HepG2 (cell line): ENCODE results near the gene SNRNP25. TPM values are rescaled to one million over a fixed set of nuclear protein-coding genes. Genes with fewer than 3 reads are reported as not detected.

Source experiments
- ATAC-seq: fragments of 200-7000 bp; cut with Tn5 transposase; 3 replicates; pipeline ENCODE4 v1.9.1; 2020; ENCODE audit warnings: mild to moderate bottlenecking, moderate library complexity
- BruUV-seq: library from RNA; stranded (reverse); fragments of 400-500 nt; replicated peaks from 2 replicates; lab custom pipeline; 2021; lab: Mats Ljungman, UMichigan
- CTCF ChIA-PET: fragments of 300-600 bp; formaldehyde crosslinking; extraction: SDS; loops from one replicate; lab custom pipeline; 2021; ENCODE audit warnings: low total read pairs, inconsistent platforms, low intra/inter-chr PET ratio; lab: Yijun Ruan, JAX
- POLR2A ChIA-PET: fragments of 350-600 bp; sonication (Branson Sonifier 250); formaldehyde crosslinking; loops from one replicate; lab custom pipeline; 2020; ENCODE audit warnings: antibody characterized with exemption, inconsistent platforms; lab: Yijun Ruan, JAX
- DNase-seq: peaks from one replicate; pipeline ENCODE4 v3.0.0-alpha.2; 2015; ENCODE audit warnings: low spot score
- FAIRE-seq: peaks from 3 replicates; lab custom pipeline; 2011; peaks lifted over from hg19 to GRCh38; lab: Jason Lieb, UNC
- H2AFZ ChIP-seq: one replicate; pipeline ENCODE4 v1.6.1; 2011; ENCODE audit warnings: low read length, inconsistent platforms
- H3K27ac ChIP-seq: fragments of 300-600 bp; 3 replicates; pipeline ENCODE4 v1.8.0; 2011; ENCODE audit warnings: mixed run types, mild to moderate bottlenecking, mixed read lengths, low read length, inconsistent platforms; ENCODE audit not compliant: insufficient read depth; ENCODE audit errors: extremely low read length
- H3K27me3 ChIP-seq, 2 experiments: fragments of 200-600 bp in 1 of 2; 2 replicates in 1 of 2; 3 replicates in 1 of 2; pipeline versions ENCODE4 v1.6.0 to v1.8.0; 2011; ENCODE audit warnings: low read length in 2 of 2, mild to moderate bottlenecking in 2 of 2, moderate library complexity in 2 of 2, inconsistent platforms in 1 of 2; ENCODE audit not compliant: insufficient read depth in 2 of 2, control insufficient read depth in 1 of 2
- H3K36me3 ChIP-seq, 2 experiments: fragments of 200-600 bp in 1 of 2; replicated peaks in 1 of 2; 2 replicates in 1 of 2; 3 replicates in 1 of 2; pipeline versions ENCODE4 v1.5.1 to v1.8.0; 2011; ENCODE audit warnings: low read length in 2 of 2, inconsistent platforms in 1 of 2; ENCODE audit not compliant: insufficient read depth in 2 of 2, control insufficient read depth in 1 of 2
- H3K4me1 ChIP-seq: 2 replicates; pipeline ENCODE4 v1.5.1; 2012; ENCODE audit warnings: low read length, inconsistent platforms; ENCODE audit not compliant: insufficient read depth
- H3K4me2 ChIP-seq: 2 replicates; pipeline ENCODE4 v1.6.0; 2011; ENCODE audit warnings: low read depth, low read length, inconsistent platforms
- H3K4me3 ChIP-seq, 3 experiments: fragments of 200-600 bp in 1 of 3; sonication (generic), shearing (Covaris generic) in 1 of 3; replicated peaks in 1 of 3; 2 replicates each; pipeline ENCODE4 v1.5.1; 2011 to 2016; ENCODE audit warnings: low read length in 3 of 3, inconsistent platforms in 2 of 3, low read depth in 2 of 3, mild to moderate bottlenecking in 2 of 3, control low read depth in 1 of 3, mixed read lengths in 1 of 3; ENCODE audit not compliant: insufficient read depth in 1 of 3
- H3K79me2 ChIP-seq: one replicate; pipeline ENCODE4 v1.6.1; 2011; ENCODE audit warnings: low read length, inconsistent platforms; ENCODE audit not compliant: insufficient read depth
- H3K9ac ChIP-seq: 2 replicates; pipeline ENCODE4 v1.6.0; 2011; ENCODE audit warnings: mild to moderate bottlenecking, low read depth, low read length, inconsistent platforms; ENCODE audit not compliant: insufficient read depth
- H3K9me3 ChIP-seq: 2 replicates; pipeline ENCODE4 v1.5.1; 2012; ENCODE audit warnings: mild to moderate bottlenecking, low read length
- H4K20me1 ChIP-seq: 2 replicates; pipeline ENCODE4 v1.6.0; 2011; ENCODE audit warnings: inconsistent platforms, mild to moderate bottlenecking, low read length, moderate library complexity; ENCODE audit not compliant: insufficient read depth
- E2F2 ChIP-seq: sonication (generic); formaldehyde crosslinking; IDR thresholded peaks from 2 replicates; pipeline ENCODE4 v1.4.0; 2020; ENCODE audit warnings: missing genetic modification reagents, borderline replicate concordance
- FOXJ3 ChIP-seq: sonication (generic); formaldehyde crosslinking; IDR thresholded peaks from 2 replicates; pipeline ENCODE4 v1.4.0; 2020; ENCODE audit warnings: missing genetic modification reagents, mild to moderate bottlenecking, borderline replicate concordance
- MATR3 ChIP-seq: sonication (generic); formaldehyde crosslinking; IDR thresholded peaks from 2 replicates; pipeline ENCODE4 v1.4.0; 2020; ENCODE audit warnings: missing genetic modification reagents
- PHF21A ChIP-seq: sonication (generic); formaldehyde crosslinking; IDR thresholded peaks from 2 replicates; pipeline ENCODE4 v1.5.0; 2020; ENCODE audit warnings: mild to moderate bottlenecking, missing genetic modification reagents
- POGK ChIP-seq: sonication (generic); formaldehyde crosslinking; conservative IDR thresholded peaks from 2 replicates; pipeline ENCODE4 v1.8.0; 2022; ENCODE audit warnings: mild to moderate bottlenecking, moderate library complexity, missing genetic modification reagents
- POLR2A ChIP-seq, 2 experiments: IDR thresholded peaks; 2 replicates each; pipeline ENCODE4 v1.6.1; 2011; ENCODE audit warnings: low read depth in 2 of 2, low read length in 2 of 2, mild to moderate bottlenecking in 1 of 2, moderate library complexity in 1 of 2; ENCODE audit not compliant: insufficient read depth in 1 of 2
- RFXANK ChIP-seq: IDR thresholded peaks from 2 replicates; pipeline ENCODE4 v1.6.1; 2016
- ZNF136 ChIP-seq: sonication (generic); formaldehyde crosslinking; IDR thresholded peaks from 2 replicates; pipeline ENCODE4 v1.8.1; 2022; ENCODE audit warnings: low read depth, mild to moderate bottlenecking, moderate library complexity, missing genetic modification reagents
- ZNF142 ChIP-seq: sonication (generic); formaldehyde crosslinking; IDR thresholded peaks from 2 replicates; pipeline ENCODE4 v1.4.0; 2020; ENCODE audit warnings: missing genetic modification reagents
- ZNF232 ChIP-seq: sonication (generic); formaldehyde crosslinking; IDR thresholded peaks from 2 replicates; pipeline ENCODE4 v1.4.0; 2020; ENCODE audit warnings: missing genetic modification reagents, borderline replicate concordance
- ZNF292 ChIP-seq: sonication (generic); formaldehyde crosslinking; IDR thresholded peaks from 2 replicates; pipeline ENCODE4 v1.8.1; 2022; ENCODE audit warnings: mild to moderate bottlenecking, low read depth, missing genetic modification reagents, borderline replicate concordance
- ZNF562 ChIP-seq: sonication (generic); formaldehyde crosslinking; IDR thresholded peaks from 2 replicates; pipeline ENCODE4 v1.8.0; 2022; ENCODE audit warnings: missing genetic modification reagents, borderline replicate concordance
- ZNF652 ChIP-seq: IDR thresholded peaks from 2 replicates; pipeline ENCODE4 v1.6.1; 2016; ENCODE audit warnings: low read depth, borderline replicate concordance
- ZNF720 ChIP-seq: sonication (generic); formaldehyde crosslinking; IDR thresholded peaks from 2 replicates; pipeline ENCODE4 v1.4.0; 2020; ENCODE audit warnings: missing genetic modification reagents
- ZSCAN31 ChIP-seq: sonication (generic); formaldehyde crosslinking; IDR thresholded peaks from 2 replicates; pipeline ENCODE4 v1.5.0; 2020; ENCODE audit warnings: low read depth, mild to moderate bottlenecking, missing genetic modification reagents
- WGBS: methylation state at CpG from one replicate; pipeline ENCODE4 v1.1.6; 2017; ENCODE audit warnings: low lambda C conversion rate; 5-methylcytosine and 5-hydroxymethylcytosine counted together
- in situ Hi-C: cut with HindIII; loops from 2 replicates; pipeline ENCODE4 v1.10.0; 2017; ENCODE audit warnings: low pct_unique_long_range_greater_than_20kb; ENCODE audit not compliant: extremely low pct_ligation_motif_present
- intact Hi-C: fragments of 100-400 bp; cut with micrococcal nuclease; formaldehyde crosslinking; loops from one replicate; pipeline ENCODE4 v1.10.0; 2022; ENCODE audit not compliant: unreplicated experiment
- polyA plus RNA-seq, 8 experiments: library from polyadenylated mRNA; depleted of rRNA in 3 of 8; stranded (reverse) in 7 of 8; unstranded in 1 of 8; fragments of >200 nt; fragmentation: Illumina TruSeq in 4 of 8; extraction: Trizol in 4 of 8; gene quantifications; 2 replicates each; pipeline versions ENCODE4 v1.2.1 to v1.2.3, GENCODE V29; 2011 to 2016; ENCODE audit warnings: low read depth in 4 of 8, missing spikeins in 1 of 8, mixed read lengths in 1 of 8; ENCODE audit not compliant: insufficient read depth in 1 of 8
- total RNA-seq, 5 experiments: library from RNA; depleted of rRNA; stranded (reverse); fragments of >200 nt; fragmentation: Illumina TruSeq; extraction: Trizol; gene quantifications; 2 replicates each; pipeline ENCODE4 v1.2.3, GENCODE V29; 2016; ENCODE audit warnings: low read depth in 1 of 5

The SNRNP25 gene
- total and polyA plus RNA-seq, 2 of the 13 experiments (the other 11 are each of a cell fraction or from before 2014, with no cell fraction given) = 34.1 to 97.4 TPM

GRCh38 chr16:101586-101985 is 48.0 kb downstream of the SNRNP25 start (continued):
- TF ChIP-seq ZNF136 = no peak
- TF ChIP-seq ZNF562 (CRISPR knock-in tag) = no peak
- TF ChIP-seq FOXJ3 = no peak
- no peak for TF ChIP-seq RFXANK (CRISPR knock-in tag)
- no peak for TF ChIP-seq E2F2
- TF ChIP-seq MATR3 (CRISPR knock-in tag) = no peak

GRCh38 chr16:102060-102855 is 48.6 kb downstream of the SNRNP25 start:
- BruUV-seq = no TSS peak
- in situ Hi-C loops = no loop called here
- Histone ChIP-seq H3K79me2 (no peaks in the 10 kb centered on the region), H3K9me3 (no peaks in the 10 kb centered on the region), H3K9ac (no peak overlapping the region), H4K20me1 (no peaks in the 10 kb centered on the region), H3K4me1 (peaks cover 13% of the 10 kb centered on the region), H3K4me3 (no peak overlapping the region), H3K27me3 (no peaks in the 10 kb centered on the region), H3K36me3 (peaks cover 12 to 36% of the 10 kb centered on the region in 2 experiments), H3K27ac (no peak overlapping the region), H2AFZ (no peak overlapping the region), H3K4me2 (no peak overlapping the region)
- WGBS = 91% methylated on average over 12 of the region's 19 CpGs
- ChIA-PET POLR2A (no interaction called here), CTCF (no interaction called here)
- intact Hi-C loops = no loop called here
- ATAC-seq = no peak
- DNase-seq = no peak
- no peak for FAIRE-seq
- TF ChIP-seq POGK (CRISPR knock-in tag) (no peak), ZNF652 (no peak), ZNF142 (CRISPR knock-in tag) (no peak), ZNF232 (CRISPR knock-in tag) (no peak), ZSCAN31 (CRISPR knock-in tag) (no peak), ZNF720 (CRISPR knock-in tag) (no peak), POLR2A (IDR thresholded peaks at IDR 0.05; ENCODE audit: insufficient read depth in 1 of 2, low read depth in 2 of 2, low read length in 2 of 2) (no peak), ZNF292 (CRISPR knock-in tag) (no peak), PHF21A (CRISPR knock-in tag) (no peak)
